GM12878 (cell line): ENCODE measurements around the gene SAXO1. TPM values are rescaled to one million over a fixed set of nuclear protein-coding genes. Genes with fewer than 3 reads are reported as not detected.

ENCODE experiments used
- CTCF ChIP-seq, 3 experiments: IDR thresholded peaks in 2 of 3; conservative IDR thresholded peaks in 1 of 3; 2 replicates each; pipeline ENCODE4 v1.5.1; 2011; ENCODE audit warnings: low read depth in 3 of 3, low read length in 3 of 3, mild to moderate bottlenecking in 3 of 3, control low read depth in 2 of 3, moderate library complexity in 2 of 3, inconsistent platforms in 1 of 3, mixed read lengths in 1 of 3; ENCODE audit not compliant: control insufficient read depth in 2 of 3, insufficient read depth in 1 of 3; ENCODE audit errors: extremely low read depth in 1 of 3
- polyA plus RNA-seq, 11 experiments: library from polyadenylated mRNA; depleted of rRNA in 4 of 11; unstranded in 6 of 11; stranded (reverse) in 5 of 11; fragments of >200 nt; fragmentation: Nextera tagmentation in 4 of 11; fragmentation: Illumina TruSeq in 1 of 11; extraction: Ambion mirVana in 4 of 11; extraction: Trizol in 1 of 11; gene quantifications; 1 replicate in 1 of 11; 2 replicates in 10 of 11; pipeline versions ENCODE4 v1.2.1 to v1.2.3, GENCODE V29; 2011 to 2016; ENCODE audit warnings: inconsistent platforms in 2 of 11, missing spikeins in 2 of 11, low read depth in 1 of 11
- small RNA-seq: library from RNA; depleted of rRNA; stranded (forward); fragments of <200 nt; gene quantifications from one replicate; pipeline ENCODE3, GENCODE V24; 2014
- total RNA-seq, 4 experiments: library from RNA; depleted of rRNA in 3 of 4; stranded (reverse); fragments of >200 nt in 3 of 4; fragmentation: Illumina TruSeq in 1 of 4; extraction: Trizol in 1 of 4; gene quantifications; 2 replicates each; pipeline versions ENCODE4 v1.2.1 to v1.2.3, GENCODE V29; 2013 to 2021
- TF ChIP-seq, protein P1 (sequence below): IDR thresholded peaks from 2 replicates; pipeline ENCODE4 v1.6.1; 2011; ENCODE audit warnings: borderline replicate concordance, low read depth, mild to moderate bottlenecking, moderate library complexity, mixed read lengths, low read length; ENCODE audit not compliant: insufficient read depth; ENCODE audit errors: extremely low read length

SAXO1 gene
- total and polyA plus RNA-seq, 10 of the 15 experiments (the other 5 are each of a cell fraction or from before 2014, with no cell fraction given), result under 0.01 to 0.01 TPM; not detected in 8

GRCh38 chr9:18877984-18878383 lies 155.0 kb downstream of the SAXO1 start (continued):
- TF ChIP-seq, protein P1, sequence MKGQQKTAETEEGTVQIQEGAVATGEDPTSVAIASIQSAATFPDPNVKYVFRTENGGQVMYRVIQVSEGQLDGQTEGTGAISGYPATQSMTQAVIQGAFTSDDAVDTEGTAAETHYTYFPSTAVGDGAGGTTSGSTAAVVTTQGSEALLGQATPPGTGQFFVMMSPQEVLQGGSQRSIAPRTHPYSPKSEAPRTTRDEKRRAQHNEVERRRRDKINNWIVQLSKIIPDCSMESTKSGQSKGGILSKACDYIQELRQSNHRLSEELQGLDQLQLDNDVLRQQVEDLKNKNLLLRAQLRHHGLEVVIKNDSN, result no peak
- no peak for TF ChIP-seq CTCF (IDR thresholded peaks at IDR 0.05 in 2 of 3, conservative IDR thresholded peaks at IDR 0.05 in 1 of 3; ENCODE audit: control insufficient read depth in 2 of 3, extremely low read depth in 1 of 3, insufficient read depth in 1 of 3, low read depth in 3 of 3, low read length in 3 of 3)
- TF ChIP-seq, all 136 proteins: peak for 0

Small RNA genes lying within 50 kb of the gene (small RNA-seq; reads per million reads assigned to genes)
- gene RNU6-264P (not detected), gene SCARNA8 (7.4 reads per million, percentile 93 among the genes with 10 or more reads in this experiment)

Other genes with a start within 250 kb of the SAXO1 start
- 23.5 and 26.0 TPM in 2 replicates for gene RRAGA, start 16.2 kb upstream of the SAXO1 start, total RNA-seq (2014; rRNA removed)
- gene RRAGA, start 16.2 kb upstream of the SAXO1 start, total RNA-seq (2014; rRNA removed; fragmentation: Illumina TruSeq; extraction: Trizol), result 22.8 and 23.2 TPM in 2 replicates
- gene RRAGA, start 16.2 kb upstream of the SAXO1 start, total RNA-seq (2021), result 41.4 and 44.5 TPM in 2 replicates
- gene RRAGA, start 16.2 kb upstream of the SAXO1 start, polyA plus RNA-seq (2011; rRNA removed), result 54.4 and 64.4 TPM in 2 replicates
- gene RRAGA, start 16.2 kb upstream of the SAXO1 start, polyA plus RNA-seq (2014; fragmentation: Illumina TruSeq; extraction: Trizol), result 36.5 and 38.4 TPM in 2 replicates
- 10 to 100 TPM; 10.1 to 19.3 TPM for gene RRAGA, start 16.2 kb upstream of the SAXO1 start, polyA plus RNA-seq (2014; fragmentation: Nextera tagmentation; extraction: Ambion mirVana)
- 39.3 and 39.8 TPM in 2 replicates for gene RRAGA, start 16.2 kb upstream of the SAXO1 start, polyA plus RNA-seq (2014; rRNA removed)
- gene RRAGA, start 16.2 kb upstream of the SAXO1 start, polyA plus RNA-seq (2016; fragmentation: Nextera tagmentation; extraction: Ambion mirVana), result 10 to 100 TPM; 74.2 to 74.6 TPM
- gene HAUS6, start 69.7 kb upstream of the SAXO1 start, total RNA-seq (2014; rRNA removed), result 17.1 and 22.3 TPM in 2 replicates
- gene HAUS6, start 69.7 kb upstream of the SAXO1 start, total RNA-seq (2014; rRNA removed; fragmentation: Illumina TruSeq; extraction: Trizol), result 26.4 and 26.8 TPM in 2 replicates
- 17.4 and 18.0 TPM in 2 replicates for gene HAUS6, start 69.7 kb upstream of the SAXO1 start, total RNA-seq (2021)
- gene HAUS6, start 69.7 kb upstream of the SAXO1 start, polyA plus RNA-seq (2011; rRNA removed), result 17.5 and 29.3 TPM in 2 replicates
- gene HAUS6, start 69.7 kb upstream of the SAXO1 start, polyA plus RNA-seq (2014; fragmentation: Illumina TruSeq; extraction: Trizol), result 19.5 and 26.5 TPM in 2 replicates
- gene HAUS6, start 69.7 kb upstream of the SAXO1 start, polyA plus RNA-seq (2014; fragmentation: Nextera tagmentation; extraction: Ambion mirVana), result 1 to 10 TPM; 7.1 to 8.4 TPM
- gene HAUS6, start 69.7 kb upstream of the SAXO1 start, polyA plus RNA-seq (2014; rRNA removed), result 10.2 and 11.9 TPM in 2 replicates
- gene HAUS6, start 69.7 kb upstream of the SAXO1 start, polyA plus RNA-seq (2016; fragmentation: Nextera tagmentation; extraction: Ambion mirVana), result 10 to 100 TPM; 13.0 to 14.9 TPM
- 37.8 and 39.1 TPM in 2 replicates for gene PLIN2, start 94.3 kb upstream of the SAXO1 start, total RNA-seq (2014; rRNA removed)
- 39.3 and 40.0 TPM in 2 replicates for gene PLIN2, start 94.3 kb upstream of the SAXO1 start, total RNA-seq (2014; rRNA removed; fragmentation: Illumina TruSeq; extraction: Trizol)
- 33.4 and 34.8 TPM in 2 replicates for gene PLIN2, start 94.3 kb upstream of the SAXO1 start, total RNA-seq (2021)
- gene PLIN2, start 94.3 kb upstream of the SAXO1 start, polyA plus RNA-seq (2011; rRNA removed), result 103 and 112 TPM in 2 replicates
- 43.4 and 52.9 TPM in 2 replicates for gene PLIN2, start 94.3 kb upstream of the SAXO1 start, polyA plus RNA-seq (2014; fragmentation: Illumina TruSeq; extraction: Trizol)
- 10 to 100 TPM; 48.4 to 52.7 TPM for gene PLIN2, start 94.3 kb upstream of the SAXO1 start, polyA plus RNA-seq (2014; fragmentation: Nextera tagmentation; extraction: Ambion mirVana)
- gene PLIN2, start 94.3 kb upstream of the SAXO1 start, polyA plus RNA-seq (2014; rRNA removed), result 31.2 and 34.8 TPM in 2 replicates
- gene PLIN2, start 94.3 kb upstream of the SAXO1 start, polyA plus RNA-seq (2016; fragmentation: Nextera tagmentation; extraction: Ambion mirVana), result 10 to 100 TPM; 45.5 to 46.8 TPM
- gene DENND4C, start 197.5 kb upstream of the SAXO1 start, total RNA-seq (2014; rRNA removed), result 38.7 and 46.4 TPM in 2 replicates
- 49.2 and 52.0 TPM in 2 replicates for gene DENND4C, start 197.5 kb upstream of the SAXO1 start, total RNA-seq (2014; rRNA removed; fragmentation: Illumina TruSeq; extraction: Trizol)
- gene DENND4C, start 197.5 kb upstream of the SAXO1 start, total RNA-seq (2021), result 26.5 and 27.5 TPM in 2 replicates
- gene DENND4C, start 197.5 kb upstream of the SAXO1 start, polyA plus RNA-seq (2011; rRNA removed), result 49.3 and 69.2 TPM in 2 replicates
- 28.7 and 34.2 TPM in 2 replicates for gene DENND4C, start 197.5 kb upstream of the SAXO1 start, polyA plus RNA-seq (2014; fragmentation: Illumina TruSeq; extraction: Trizol)
- 10 to 100 TPM in 1 of 2 experiments, 1 to 10 TPM in 1; 8.2 to 10.1 TPM for gene DENND4C, start 197.5 kb upstream of the SAXO1 start, polyA plus RNA-seq (2014; fragmentation: Nextera tagmentation; extraction: Ambion mirVana)
- 17.5 and 21.8 TPM in 2 replicates for gene DENND4C, start 197.5 kb upstream of the SAXO1 start, polyA plus RNA-seq (2014; rRNA removed)
- gene DENND4C, start 197.5 kb upstream of the SAXO1 start, polyA plus RNA-seq (2016; fragmentation: Nextera tagmentation; extraction: Ambion mirVana), result 10 to 100 TPM; 19.2 to 19.3 TPM